HG03342 (cell line): ENCODE results near the gene NRXN3.

Experiments
- ATAC-seq: cut with Tn5 transposase; IDR thresholded peaks from one replicate; pipeline ENCODE4 v1.9.1; 2021; ENCODE audit warnings: mild to moderate bottlenecking, moderate library complexity; ENCODE audit not compliant: unreplicated experiment

NRXN3 gene

DNA sequence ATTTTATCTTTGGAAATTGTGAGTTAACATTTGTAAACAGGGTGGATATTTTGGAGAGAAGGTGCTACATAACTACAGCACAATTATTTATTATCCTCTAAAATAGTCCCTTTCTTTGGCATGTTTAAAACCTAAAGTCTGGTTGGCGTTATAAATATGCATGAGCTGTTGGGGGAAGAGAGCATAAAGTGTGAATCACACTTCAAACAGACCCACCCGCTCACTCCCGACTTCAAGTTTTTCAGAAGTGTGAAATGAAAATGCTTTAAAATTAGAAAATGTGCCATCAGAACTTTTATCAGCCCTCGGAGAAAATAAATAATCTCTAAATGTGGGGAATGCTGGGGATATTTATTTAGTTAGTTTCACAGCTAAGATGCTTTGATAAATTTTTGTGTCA is 1006.9 kb downstream of the NRXN3 start:
- ATAC-seq: no peak

DNA sequence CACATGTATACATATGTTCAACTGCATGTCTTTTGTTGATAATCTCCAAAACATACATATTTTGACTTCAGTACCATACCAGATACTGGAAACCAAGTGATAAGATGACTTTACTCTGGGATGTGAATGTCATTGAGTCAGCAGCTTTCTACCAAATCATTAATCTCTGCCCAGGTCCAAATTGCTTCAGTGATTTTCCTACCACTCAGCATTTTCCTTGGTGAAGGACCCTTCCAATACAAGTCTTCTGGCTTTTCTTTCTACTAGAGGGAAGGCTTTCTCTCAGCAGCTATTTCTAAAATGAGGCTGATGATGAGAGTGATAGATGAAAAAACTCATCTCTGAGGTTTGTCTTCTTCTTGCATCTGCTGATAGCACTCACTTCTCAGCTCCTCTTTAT is 1008.5 kb downstream of the NRXN3 start:
- ATAC-seq: no peak

DNA sequence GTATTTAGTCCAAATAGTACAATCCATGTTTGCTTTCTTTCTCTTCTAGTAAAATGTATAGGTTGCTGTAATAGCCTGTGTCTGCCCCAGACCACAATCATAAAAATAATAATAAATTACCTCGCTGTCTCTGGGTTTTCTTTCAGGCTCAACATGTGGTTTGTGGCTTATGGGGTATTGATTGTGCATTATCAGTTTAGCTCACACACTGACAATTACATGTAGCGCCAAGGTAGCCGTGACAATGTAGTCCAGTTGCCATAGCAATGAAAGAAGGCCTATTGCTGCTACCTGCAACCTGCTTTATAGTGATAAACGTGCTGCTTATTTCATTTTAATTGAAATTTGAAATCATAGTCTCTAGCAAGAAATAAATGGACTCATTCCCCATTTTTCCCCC is 1009.8 kb downstream of the NRXN3 start:
- no peak for ATAC-seq

DNA sequence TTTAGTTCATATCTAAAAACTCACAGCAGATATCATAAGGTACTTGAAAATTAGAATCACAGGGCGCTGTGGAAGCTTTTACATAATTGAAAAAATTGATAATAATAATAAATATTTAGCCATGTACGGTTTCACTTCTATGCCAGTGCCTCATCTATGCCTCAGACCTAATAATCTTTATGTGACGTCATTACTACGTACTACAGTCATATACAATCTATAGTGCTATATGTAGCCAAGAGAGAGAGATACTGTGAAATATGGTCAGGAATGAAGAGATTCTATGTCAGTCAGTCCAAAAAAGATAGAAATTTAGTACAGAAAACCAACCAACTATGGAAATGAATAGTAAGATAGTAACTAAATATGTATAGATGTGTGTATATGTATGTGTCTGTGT is 1010.5 kb downstream of the NRXN3 start:
- no peak for ATAC-seq

DNA sequence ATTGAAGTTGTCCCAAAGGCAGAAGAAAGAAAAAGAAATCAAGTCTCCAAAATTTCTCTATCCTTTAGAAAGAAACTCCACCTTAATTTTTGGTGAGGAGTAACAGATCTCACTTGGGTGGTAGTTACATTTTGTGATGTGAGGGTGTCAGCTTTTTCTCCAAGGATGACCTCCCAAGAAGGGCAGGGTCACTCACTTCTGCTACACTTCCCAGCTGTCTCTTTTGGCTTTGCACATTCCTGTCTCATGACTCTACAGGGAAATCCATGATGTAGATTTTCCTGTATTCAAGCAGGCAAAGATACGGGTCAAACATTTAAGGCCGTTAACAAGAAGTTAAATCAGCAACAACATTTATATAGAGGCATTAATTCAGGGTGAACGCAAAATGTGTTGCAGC is 1016.4 kb downstream of the NRXN3 start:
- no peak for ATAC-seq

DNA sequence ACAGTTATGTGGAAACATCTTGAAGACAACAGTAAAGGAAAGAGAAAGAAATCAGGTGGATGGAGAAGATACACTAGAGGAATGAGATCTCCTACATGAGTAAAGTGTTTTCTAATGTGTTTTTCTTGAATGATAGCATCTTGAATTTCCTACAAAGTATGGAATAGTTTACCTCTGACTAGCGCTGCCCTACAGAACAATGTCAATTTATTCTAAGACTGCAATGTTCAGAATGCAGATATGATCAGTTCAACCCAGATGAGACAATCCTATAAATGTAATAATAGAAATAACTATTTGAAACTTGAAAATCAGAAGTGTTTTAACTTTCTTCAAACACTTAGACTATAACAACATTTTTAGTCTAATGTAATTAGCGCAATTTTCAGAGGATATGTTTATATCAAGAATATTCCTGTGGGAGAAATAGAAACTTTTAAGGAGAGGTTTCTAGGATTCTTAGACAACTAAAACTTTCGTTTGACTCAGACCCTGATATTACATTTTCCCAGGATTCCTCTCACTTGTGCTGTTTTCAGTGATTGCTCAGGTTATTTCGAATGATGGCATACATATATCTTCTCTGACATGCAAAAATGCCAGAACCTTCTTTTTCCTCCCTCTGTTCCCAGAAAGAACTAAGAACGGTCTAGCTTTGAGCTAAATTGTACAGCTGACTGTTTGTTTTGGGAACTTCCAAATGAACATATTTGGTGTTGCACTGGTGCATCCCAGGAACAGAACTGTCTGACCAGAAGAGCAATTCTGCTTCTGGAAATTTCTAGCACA is 1023.7 kb downstream of the NRXN3 start:
- ATAC-seq: no peak

DNA sequence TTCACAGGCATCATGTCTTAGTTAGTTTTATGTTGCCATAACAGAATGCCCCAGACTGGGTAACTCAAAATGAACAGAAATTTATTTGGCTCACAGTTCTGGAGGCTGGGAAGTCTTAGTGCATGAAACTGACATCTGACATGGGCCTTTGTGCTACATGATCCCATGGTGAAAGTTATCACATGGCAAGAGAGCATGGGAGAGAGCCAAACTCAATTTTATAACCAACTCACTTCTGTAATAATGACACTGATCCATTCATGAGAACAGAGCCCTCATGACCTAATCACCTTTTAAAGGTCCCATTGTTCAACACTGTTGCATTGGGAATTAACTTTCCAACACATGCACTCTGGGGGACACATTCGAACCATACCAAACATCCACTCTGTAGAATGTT is 1026.0 kb downstream of the NRXN3 start:
- no peak for ATAC-seq

DNA sequence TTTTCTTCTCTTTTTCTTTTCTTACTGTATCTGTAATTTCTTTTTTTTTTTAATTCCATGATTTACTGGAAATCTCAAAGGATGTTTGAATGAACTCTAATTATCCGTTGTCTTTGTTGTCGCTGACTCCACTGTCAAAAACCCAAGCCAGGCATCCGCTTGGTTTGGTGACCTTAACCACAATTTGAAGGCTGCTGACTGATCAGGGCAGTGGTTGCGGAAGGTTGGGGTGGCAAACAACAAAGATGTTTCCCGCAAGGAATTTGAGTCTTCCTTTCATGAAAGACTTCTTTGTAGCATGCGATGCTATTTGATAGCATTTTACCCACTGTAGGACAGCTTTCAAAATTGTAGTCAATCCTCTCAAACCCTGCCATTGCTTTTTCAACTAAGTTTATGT is 1027.3 kb downstream of the NRXN3 start:
- no peak for ATAC-seq

DNA sequence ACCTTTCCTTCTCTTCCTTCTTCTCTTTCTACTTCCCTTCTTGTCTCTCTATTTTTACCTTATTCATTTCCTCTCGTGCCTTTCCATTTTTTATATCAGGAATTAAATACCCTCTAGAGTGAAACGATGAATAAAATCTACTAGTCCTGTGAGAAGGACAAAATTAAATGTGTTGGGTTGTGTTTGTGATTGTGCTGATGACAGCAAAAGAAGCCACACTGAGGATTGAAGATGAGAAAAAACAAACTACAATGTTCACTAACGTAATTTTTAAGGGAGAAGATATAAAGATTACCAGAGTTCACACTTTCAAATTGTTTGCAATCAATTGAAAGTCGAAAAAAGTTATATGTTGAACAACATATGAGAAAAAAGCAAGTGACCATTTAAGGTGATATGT is 1029.0 kb downstream of the NRXN3 start:
- ATAC-seq: no peak

DNA sequence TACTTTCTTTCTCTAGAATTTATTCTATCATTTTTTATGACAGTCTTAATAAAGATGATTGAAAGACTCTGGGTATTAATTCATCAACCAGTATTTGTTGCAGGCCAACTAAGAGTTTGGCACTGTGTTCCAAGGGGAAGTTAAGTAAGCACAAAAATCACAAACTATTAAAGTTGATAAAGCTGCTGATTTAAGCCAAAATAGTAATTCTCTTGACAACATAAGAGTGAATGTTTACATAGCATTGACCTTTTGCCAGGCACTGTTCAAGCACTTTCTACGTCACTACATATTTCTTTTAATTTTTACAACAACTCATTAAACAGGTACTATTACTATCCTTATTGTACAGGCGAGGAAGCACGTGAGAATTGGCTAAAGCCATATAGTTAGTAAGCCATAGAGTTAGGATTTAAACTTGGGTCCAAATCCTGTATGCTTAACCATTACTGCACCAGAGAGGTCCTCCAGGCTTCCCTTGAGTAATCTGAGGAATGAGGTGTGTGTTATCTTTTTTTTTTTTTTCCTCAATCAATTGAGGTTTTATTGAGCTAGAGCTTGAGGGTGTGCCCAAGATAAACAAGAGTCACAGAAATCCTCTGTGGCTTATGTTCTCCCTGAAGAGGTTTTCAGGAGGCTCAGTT is 1031.5 kb downstream of the NRXN3 start:
- ATAC-seq: no peak

DNA sequence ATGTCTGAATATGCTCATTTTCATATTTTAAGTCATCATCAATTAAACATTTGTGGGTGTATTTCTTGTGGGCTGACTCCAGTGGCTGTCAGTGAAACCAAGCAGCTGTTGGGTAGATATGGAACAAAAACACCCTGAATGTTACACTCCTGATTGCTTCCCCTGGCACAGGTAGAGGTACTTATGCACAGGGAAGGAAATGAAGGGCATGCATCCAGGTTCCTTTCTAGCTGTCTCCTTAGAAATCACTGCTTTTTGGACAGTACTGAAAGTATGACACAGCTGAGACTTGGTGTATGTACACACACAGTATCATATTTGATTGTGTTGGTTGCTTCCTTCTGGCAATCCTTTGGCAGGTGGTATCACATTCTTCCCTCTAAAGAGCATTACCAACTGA is 1034.4 kb downstream of the NRXN3 start:
- no peak for ATAC-seq

DNA sequence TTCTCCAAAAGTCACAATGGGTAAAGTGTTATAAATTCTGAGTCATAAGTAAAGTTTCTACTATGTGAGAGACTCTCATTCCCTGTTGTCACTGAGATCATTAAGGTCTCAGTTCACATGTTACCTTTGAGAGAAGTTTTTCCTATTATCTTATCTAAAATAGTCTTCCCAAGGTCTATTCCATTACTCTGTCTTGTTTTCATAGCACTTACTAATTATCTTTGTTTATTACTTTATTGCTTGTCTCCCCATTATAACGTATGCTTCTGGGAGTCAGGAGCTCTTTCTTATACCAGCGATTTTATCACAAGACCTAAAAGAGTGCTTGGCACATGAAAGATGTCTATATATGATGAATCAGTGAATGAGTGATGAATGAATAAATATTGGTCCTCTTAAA is 1039.2 kb downstream of the NRXN3 start:
- no peak for ATAC-seq

DNA sequence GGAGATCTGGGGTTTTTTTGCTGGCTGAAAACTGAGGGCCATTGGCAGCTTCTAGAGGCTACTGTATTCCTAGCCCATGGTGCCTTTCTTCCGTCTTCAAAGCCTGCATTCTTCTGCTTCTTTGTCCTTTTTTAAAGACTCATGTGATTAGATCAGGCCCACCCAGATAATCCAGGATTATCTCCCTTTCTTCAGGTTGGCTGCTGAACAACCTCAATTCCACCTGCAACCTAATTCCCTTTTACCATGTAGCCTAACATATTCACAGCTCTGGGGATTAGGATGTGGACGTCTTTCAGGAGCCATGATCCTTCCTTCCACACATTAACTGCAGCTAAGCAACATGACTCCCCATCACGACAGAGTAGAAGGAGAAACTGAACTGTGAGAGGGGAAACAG is 1055.6 kb downstream of the NRXN3 start:
- no peak for ATAC-seq

DNA sequence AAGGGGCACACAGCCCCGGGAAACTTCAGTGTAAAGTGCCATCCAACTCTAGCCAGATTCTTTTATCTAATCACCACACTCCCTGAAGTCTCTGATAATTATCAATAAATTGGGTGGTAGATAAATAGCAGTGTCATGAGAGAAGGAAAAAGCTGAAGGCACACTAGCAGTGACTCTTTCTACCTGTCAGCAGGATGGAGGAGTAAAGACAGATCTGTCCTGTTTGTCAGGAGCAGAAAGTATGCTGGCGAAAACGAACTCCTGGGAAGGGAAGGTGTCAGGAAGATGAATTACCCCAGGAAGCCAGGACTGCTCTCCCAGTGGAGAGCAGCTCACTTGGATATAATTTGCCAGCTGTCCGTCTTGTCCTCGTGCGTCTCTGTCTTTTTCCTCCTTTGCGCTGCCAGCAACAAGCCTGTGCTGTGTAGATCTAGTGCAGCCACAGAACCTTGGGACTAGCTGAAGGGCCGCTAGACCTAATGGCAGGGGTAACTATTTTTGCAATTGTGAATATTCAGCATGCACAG is 1059.3 kb downstream of the NRXN3 start:
- ATAC-seq: no peak

DNA sequence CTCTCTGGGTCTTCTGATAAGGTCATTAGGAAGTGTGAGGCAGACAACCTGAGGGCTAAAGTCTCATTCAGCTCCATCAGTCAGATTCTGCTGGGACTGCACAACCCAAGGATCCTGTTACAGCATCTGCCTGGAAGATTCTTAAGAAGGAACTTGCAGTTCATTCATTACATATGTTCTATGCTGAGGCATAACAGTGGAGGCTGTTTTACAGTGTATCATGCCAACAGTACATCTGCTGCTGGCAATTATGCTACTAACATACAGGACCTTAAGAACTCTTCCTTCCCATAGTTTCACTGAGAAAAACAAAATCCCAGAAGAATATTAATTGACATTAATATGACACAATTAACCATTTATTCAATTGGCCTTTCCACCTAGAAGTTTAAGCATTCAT is 1072.5 kb downstream of the NRXN3 start:
- ATAC-seq: no peak

DNA sequence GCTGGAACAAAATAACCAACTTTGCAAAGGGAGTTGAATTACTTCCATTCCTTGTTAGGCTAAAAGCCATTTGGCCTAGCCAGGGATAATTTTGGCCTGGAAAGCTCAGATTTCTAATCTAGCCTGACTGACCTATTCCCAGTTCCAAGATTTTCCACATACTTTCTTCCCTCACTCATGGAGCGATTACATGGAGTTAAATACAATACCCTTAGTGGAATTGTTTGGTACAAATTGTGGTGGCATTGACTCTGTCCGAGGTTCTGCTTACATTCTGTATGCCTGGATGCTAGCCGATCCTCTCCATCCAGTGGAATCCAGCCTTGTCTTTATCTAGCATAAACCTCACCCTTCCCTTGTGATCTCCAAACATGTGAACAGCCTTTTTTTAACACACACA is 1076.0 kb downstream of the NRXN3 start:
- ATAC-seq: no peak

DNA sequence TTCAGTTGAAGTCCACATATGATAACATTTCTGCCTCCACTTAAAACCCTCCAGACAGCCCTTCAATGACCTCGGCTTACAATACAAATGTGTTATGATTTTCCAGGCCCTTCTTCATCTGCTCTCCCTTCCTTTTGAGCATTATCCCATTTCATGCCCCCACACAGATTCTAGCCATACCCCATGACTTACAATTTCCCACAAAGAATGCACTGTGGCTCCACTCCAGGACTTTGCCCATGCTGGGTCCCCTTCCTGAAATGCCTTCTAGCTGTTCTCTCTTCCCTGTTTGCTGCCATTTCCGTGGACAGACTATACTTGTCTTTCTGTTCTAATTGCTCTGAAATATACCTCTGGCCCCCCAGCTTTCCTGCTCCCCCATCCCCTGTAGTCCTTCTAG is 1078.0 kb downstream of the NRXN3 start:
- no peak for ATAC-seq

DNA sequence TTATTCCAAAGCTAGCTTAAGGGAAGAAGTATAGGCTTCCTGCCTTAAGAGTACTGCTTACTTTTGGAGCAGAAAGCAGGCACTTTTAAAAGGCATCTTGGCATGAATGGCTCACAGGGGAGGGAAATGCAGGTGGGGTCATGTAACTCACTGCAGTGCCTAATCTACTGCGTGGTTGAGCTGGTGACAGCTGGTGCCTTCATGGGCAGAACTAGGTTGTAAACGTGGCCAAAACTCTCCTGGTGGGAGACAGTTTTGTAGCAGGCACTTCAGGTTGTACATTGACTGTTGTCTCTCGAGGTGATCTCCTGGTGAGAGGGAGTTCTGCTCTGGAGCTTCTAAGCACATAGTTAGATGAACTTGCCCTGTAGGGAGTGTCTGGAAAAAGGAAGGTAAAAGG is 1078.6 kb downstream of the NRXN3 start:
- no peak for ATAC-seq

DNA sequence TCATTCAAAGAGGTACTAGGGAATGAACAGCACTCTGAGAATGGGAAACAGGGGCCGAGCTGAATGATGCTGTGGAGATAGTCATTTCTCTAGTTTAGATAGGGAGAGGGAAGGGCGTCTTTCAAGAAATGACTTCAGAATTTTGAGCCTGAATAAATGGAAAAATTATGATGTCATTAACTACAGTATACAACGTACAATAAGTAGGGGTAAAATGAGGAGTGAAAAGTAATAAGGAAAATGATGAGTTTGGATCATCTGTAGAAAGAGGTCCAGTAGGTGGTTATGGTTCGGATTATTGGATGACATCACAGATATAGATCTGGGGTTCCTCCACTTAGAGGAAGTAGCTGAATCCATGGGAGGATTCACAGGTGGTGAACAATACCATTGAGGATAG is 1081.1 kb downstream of the NRXN3 start:
- no peak for ATAC-seq

DNA sequence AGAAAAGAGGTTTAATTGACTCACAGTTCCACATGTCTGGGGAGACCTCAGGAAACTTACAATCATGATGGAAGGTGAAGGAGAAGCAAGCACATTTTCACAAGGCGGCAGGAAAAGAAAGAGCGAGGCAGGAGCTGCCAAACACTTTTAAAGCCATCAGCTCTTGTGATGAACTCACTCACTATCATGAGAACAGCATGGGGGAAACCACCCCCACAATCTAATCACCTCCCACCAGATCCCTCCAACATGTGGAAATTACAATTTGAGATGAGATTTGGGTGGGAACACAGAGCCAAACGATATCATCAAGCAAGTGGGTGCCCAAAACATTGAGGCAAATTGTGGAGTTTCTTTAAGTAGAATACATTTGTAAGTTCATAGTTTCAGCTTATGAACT is 1083.4 kb downstream of the NRXN3 start:
- no peak for ATAC-seq

DNA sequence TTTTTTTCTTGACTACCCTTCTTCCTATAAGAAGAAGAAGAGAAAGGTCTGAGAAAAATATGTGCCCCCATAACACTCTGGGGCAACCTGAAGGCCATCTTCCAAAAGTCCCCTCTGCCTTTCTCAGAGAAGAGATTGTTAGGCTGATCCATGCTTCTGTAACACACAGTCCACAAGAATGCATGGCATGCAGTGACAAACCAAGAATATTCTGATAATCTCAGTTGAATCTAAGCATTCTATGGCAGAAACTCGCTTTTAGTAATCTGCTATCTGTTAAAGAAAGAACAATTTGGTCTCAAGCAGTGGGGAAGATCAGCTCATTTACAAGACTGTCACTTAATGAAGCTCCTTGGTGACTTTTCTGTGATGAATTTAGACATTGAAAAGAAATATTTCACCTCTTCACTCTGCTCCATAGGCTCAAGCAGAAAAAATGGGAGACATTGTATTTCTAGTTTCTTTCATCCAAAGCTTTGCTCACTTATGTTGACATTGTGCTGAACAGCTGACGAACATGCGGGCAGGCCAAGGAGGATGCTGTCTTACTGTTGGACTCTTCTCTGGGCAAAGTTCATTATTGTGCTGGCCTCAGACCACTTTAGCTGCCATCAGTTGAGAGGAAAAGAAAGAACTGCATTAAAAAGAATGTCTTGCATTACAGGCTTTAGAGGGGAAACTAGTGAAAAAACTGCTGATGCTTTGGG is 1084.0 kb downstream of the NRXN3 start:
- ATAC-seq: no peak

DNA sequence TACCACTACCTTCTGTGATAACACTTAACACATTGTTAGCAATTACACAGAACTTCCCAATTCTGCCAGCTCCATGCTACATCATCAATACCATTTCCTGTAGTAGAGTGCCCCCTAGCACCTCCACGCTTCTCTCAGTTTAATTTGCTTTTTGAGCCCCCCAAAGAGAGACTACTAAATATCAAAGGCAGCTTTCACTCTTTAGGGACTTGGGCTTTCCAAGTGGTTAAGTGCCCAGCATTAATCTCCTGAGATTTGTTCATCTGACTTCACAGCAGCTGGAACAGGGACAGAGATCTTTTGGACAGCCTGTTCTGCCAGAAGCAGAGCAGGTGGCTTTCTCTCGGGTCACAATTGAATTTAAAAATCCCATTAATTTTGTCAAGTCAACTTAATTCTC is 1086.2 kb downstream of the NRXN3 start:
- ATAC-seq: no peak
